NCI-H1048 (cell line): ENCODE measurements around the gene STRN4.
"Not testable (repeated sequence)": the region's sequence is repeated elsewhere in the genome, so short reads cannot be mapped to it uniquely, and the experiment has no call there.

Experiments used
- DNase-seq: peaks from one replicate; lab custom pipeline; 2025; lab: John Stamatoyannopoulos, UW

Gene STRN4

DNA sequence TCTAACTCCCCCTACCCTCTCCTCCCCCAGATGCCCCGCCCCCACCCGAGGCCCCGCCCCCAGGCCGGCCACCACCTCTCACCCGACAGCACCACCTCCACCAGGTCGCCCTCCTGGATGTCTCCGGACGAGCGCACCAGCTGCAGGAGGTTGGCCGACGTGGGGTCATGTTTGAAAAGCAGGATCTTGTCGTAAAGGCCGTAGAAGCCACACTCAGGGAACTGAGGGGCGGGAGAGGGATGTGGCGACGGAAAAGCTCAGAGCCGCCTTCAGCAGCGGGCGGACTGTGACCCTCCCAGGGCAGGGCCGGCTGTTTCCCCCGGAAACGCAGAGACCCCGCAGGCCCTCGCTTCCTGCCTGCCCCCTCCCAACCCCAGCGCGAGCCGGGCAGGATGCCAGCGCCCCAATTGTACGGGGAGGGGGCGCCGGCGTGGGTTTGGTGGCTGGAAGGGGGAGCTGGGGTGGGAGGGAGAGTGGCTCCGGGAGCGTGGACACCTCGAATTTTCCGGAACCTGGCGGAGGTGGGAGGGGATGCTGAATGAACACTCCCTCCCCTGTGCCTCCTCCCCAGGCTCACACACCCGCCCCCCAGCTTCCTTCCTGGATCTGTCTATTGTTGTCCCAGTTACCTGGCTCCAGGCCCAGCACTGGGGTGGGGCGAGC, 32.3 kb downstream of the STRN4 start:
- peak; percentile 44 for DNase-seq

DNA sequence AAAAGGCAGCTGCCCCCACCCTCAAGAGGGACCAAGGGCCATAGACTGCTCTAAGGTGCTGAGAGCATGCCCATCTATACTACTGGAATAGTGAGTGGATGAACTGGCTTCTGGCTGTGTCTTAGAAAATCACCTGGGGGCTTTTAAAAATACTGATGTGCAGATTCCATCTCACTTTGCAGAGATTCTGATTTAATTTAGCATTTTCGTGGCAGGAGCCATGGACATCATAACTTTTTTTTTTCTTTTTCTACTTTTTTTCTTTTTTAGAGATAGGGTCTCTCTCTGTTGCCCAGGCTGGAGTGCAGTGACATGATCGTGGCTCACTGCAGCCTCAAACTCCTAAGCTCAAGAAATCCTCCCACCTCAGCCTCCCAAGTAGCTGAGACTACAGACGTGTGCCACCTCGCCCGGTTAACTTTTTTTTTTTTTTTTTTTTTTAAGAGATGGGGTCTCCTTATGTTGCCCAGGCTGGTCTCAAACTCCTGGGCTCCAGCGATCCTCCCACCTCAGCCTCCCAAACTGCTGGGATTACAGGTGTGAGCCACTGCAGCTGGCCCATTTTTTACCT, 33.4 kb downstream of the STRN4 start:
- not testable (repeated sequence) for DNase-seq

DNA sequence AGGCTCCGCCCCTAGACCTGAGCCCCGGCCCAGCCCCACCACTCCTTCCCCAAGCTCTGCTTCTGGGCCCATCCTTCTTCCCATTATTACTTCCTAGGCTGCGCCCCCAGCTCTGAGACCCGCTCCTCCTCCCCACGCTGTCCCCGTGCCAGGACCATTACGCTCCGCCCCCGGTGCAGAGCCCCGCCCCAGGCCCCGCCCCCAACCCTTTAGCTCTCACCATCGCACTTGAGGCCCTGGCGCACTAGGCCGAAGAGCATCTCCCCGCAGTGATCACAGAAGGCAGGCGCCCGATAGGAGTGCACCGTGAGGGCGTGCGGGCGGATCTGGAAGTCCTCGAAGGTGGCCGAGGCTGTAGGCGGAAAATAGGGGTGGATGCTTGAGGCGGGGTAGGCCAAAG, 35.6 kb downstream of the STRN4 start:
- no peak for DNase-seq

DNA sequence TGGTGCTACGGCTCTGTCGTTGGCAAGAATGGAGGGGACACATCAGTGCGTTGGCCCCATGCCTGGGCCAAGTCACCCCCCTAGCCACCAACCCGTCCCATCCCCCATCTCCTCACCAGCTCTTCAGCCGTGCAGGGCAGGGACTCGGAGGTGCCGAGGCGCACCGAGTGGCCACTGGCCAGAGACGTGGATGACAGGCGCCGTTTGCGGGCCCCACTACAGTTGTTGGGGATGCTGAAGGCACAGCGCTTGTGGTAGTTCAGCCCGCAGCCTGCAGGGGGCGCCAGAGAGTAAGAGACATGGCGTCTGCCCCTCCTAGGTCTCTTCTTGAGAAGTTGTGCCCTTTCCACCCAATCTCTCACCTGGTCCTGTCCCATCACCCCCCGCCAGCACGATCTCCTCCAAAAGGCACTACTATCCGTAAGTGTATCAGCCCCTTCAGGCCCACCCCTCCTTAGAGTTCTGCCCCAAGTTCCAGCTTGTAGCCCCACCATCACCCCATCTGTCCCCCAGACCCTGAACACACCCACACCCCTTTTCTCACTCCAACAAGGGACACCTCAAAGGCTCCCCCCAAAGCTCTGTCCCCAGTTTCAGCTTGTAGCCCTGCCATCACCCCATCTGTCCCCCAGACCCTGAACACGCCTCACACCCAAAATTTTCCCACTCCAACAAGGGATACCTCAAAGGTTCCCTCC, 41.7 kb downstream of the STRN4 start:
- DNase-seq, result no peak

DNA sequence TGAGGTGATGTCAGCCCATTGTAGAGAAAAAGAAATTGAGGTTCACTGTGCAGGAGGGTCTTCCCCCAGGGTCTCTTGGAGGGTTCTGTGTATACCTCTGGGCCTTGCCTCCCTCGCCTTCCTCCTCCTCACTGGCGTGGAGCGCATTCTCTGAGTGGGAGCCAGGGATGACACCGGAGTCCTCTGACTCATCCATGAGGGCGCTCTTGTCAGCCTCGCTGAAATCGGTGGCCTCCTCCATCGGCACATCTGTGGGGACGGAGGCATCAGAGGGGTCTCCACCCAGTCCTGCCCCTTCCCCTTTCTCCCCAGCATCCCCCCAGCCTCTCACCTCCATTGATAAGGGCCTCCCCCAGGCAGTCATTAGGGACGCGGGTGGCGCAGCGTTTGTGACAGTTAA, 45.5 kb downstream of the STRN4 start:
- no peak for DNase-seq

DNA sequence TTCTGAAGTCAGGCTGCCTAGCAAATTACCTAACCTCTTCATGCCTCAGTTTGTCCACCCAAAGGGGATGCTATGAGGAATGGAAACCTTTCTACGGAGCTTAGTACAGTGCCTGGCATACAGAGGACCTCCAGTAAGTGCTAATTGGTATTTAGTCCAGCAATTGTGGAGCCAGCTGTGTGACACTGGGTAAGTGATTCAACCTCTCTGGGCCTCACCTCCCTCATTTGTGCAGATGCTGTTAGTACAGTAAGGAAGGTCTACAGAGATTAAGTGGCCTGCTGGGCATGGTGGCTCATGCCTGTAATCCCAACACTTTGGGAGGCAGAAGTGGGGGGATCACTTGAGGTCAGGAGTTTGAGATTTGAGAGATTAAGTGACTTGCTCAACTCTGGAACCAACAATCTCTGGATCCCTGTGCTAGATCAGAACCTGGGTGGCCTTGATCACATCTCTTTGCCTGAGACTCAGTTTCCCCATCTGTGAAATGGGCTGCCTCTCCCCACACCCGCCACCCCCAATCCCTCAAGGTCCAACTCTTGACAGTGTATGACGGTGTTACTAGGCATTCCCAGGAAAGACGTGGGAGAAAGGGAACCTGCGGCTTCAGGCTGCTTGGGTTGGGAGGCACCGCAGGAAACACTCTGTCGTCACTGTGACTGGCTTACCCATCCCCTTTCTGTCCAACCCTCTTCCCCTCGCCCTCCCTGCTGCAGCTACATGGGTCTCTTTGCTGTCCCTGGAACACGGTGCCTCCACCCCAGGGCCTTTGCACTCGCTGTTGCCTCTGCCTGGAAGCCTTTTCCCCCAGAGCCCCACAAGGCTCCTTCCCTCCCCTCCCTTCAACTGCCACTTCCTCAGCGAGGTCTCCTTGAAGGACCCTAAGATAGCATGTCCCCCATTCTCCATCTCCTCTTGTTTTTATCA, 47.6 kb downstream of the STRN4 start:
- no peak for DNase-seq

DNA sequence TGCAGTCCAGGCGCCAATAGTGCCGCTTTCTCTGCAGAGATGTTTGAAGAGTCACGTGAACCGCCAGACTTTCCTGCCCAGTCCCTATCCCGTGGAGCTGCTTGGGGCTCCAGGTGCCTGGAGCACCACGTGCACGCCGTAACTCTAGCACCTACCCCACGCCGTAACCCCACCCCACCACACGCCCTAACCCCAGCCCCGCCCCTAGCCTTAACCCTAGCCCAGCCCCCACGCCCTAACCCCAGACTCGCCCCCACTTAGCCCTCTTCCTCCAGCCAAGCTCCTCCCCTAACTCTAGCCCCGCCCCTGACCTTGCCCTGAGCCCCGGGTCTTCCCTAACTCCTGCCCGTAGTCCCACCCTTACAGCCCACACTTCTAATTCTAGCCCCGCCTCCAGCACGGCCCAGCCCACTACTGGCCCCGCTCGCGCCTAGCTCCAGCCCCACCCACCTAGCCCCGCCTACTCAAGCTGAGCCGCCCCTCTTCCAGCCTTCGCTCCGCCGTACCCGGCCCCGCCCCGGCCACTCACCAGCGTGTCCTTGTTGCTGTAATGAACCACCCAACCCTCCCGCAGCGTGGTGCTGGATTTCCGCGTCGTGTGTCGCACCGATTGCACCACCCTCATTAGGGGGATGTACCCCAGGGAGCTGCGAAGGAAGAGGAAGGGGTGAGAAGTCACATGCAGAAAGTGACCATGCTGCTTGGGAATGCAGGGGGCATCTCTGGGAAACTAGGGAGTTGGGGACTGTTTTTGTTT, 48.9 kb downstream of the STRN4 start:
- peak; percentile 86 for DNase-seq

DNA sequence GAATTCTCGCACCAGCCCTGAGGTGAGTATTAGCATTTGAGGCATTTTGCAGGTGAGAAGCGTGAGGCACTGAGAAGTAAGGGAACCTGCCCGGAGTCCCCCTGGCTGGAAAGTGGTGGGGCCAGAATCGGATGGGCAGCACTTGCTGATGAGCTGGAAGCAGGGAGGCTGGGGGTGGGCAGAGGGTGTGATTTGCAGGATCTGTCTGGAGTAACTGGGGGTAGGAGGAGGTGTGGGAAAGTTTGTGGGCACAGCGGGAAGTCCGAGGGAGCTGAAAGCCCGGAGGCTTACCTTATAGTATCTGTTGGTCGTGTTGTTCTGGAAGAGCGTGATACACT, 49.4 kb downstream of the STRN4 start:
- DNase-seq, result no peak

DNA sequence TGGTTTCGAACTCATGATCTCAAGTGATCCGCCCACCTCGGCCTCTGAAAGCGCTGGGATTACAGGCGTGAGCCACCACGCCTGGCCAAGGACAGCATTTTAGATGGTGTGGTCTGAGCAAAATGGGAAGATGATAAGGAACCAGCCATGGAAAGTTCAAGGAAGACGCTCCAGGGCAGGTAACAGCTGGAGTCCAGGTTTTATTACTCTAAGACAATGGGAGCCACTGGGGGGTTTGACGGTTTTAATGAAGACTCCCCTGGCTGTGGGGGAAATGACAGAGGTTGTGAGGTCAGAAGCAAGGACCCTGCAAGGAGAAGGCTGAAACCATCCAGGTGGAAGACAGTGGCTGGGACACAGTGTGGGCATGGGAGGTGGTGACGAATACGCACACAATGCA, 50.2 kb downstream of the STRN4 start:
- no peak for DNase-seq

DNA sequence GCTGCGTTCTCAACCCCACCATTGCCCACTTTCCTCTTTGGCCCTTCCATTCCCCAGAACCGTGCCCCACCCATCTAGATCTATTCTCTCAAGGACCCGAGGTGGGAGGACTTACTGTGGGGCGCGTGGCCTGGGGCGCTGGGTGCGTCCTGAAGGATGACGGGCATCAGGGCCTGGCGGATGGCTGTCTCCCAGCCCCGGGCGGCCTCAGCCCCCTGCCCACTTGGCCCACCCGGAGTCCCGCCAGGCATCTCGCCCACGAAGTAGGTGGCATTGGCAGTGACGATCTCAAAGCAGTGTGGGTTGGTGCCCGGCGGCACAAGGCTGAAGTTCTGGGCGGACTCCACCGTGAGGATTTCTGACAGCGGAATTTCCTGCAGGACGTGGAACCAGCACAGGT, 52.5 kb downstream of the STRN4 start:
- DNase-seq, result no peak

DNA sequence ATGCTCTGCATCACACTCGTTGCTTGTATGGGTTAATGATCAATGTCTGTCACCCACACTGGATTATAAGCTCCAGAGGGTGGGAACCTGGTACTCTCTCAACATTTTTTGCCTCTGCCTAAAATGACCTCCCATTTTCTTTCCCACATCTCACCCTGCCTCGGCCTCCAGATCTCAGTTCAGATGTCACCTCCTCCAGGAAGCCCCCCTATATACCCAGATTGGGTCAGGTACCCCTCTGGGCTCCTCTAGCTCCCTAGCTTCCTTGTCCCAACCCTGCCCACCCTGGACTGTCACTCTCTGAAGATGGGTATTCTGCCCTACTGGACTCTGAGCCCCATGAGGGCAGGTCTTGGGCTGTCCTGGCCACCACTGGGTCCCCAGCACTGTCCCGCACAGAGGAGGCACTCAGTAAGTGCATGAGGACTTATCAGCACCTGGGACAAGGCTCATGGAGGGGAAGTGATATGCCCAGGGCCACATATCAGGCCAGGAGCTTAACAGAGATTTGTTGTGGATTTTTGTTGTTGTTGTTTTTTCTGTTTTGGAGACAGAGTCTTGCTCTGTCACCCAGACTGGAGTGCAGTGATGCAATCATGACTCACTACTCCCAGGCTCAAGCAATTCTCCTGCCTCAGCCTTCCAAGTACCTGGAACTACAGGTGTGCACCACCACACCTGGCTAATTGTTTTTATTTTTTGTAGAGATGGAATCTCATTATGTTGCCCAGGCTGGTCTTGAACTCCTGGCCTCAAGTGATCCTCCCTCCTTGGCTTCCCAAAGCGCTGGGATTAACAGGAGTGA, 53.1 kb downstream of the STRN4 start:
- DNase-seq, result no peak

DNA sequence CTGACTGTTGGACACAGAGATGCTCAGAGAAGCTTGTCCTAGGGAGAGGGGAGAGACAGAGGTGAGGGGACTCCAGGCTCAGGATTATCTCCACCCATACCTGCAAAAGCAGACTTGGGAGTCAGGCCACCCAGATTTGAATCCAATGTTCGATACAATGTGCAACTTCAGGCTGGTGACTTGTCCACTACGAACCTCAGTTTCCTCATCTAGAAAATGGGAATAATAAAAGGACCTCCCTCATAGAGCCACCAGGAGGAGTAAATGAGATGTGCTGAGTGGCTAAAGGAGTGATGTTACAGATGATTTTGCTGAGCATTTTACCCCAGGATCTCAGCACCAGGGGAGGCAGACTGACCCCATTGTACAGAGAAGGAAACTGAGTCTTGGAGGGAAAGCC, 54.3 kb downstream of the STRN4 start:
- DNase-seq, result no peak

DNA sequence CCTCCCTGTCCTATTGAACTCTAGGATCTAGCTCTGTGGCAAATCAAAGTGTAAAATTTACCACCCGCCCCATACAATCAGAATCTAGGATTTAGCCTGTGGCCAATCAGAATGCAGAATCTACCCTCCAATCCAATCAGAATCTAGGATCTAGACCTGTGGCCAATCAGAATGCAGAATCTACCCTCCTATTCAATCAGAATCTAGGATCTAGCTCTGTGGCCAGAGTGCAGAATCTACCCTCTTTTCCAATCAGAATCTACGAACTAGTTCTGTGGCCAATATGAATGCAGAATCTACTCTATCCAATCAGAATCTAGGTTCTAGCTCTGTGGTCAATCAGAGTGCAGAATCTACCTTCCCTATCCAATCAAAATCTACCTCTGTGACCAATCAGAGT, 55.1 kb downstream of the STRN4 start:
- no peak for DNase-seq

DNA sequence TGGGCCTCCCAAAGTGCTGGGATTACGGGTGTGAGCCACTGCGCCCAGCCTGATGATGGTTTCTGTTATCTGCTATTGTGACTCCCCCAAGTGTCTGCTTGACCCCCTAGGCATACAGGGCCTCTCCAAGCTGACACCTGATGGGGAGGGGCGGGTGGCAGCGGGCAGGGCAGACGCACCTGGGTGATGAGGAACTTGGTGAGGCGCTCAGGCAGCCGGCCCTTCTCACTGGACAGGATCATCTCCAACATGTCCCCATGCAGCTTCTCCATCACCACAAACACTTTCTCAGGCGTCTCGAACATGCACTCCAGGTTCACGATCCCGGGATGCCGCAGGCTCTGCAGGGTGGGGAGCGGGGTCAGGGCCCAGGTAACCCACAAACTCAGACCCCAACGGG, 56.9 kb downstream of the STRN4 start:
- no peak for DNase-seq

DNA sequence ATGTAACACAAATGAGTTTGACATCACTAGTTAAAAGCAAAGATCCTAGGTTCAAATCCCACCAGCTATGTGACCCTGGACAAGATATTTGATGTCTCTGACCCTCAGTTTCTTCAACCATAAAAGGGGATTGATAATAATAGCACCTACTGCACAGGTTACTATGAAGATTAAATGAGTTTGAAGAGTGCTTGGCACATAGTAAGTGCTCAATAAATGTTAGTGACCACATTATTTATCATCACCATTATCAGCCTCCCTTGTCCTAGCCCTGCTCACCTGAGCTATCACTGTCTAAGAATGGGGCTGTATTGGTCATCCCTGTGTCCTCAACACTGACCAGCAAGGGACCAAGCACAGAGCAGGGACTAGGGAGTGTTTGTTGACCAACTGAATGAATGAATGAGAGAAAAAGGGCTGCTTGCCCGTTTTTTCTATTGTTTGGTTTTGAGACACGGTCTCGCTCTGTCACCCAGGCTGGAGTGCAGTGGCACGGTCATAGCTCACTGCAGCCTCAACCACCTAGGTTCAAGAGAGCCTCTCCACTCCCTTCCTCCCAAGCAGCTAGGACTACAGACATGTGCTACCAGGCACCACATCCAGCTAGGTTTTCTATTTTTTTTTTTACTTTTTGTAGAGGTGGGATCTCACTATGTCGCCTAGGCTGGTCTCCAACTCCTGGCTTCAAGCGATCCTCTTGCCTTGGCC, 58.7 kb downstream of the STRN4 start:
- DNase-seq, result no peak

DNA sequence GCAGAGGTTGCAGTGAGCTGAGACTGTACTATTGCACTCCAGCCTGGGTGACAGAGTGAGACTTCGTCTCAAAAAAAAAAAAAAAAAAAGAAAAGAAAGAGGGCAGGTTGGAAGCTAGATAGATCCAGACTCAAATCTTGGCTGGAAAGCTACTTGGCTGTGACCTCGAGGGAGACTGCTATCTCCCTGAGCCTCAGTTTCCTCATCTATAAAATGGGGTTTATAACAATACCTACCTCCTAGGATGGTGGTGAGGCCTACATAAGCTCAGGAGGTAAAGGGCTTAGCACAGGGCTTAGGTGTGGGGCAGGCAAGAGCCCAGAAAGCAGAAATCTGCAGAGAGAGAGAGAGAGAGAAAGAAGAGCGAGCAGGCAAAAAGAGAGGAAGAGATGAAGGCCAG, 61.1 kb downstream of the STRN4 start:
- no peak for DNase-seq

DNA sequence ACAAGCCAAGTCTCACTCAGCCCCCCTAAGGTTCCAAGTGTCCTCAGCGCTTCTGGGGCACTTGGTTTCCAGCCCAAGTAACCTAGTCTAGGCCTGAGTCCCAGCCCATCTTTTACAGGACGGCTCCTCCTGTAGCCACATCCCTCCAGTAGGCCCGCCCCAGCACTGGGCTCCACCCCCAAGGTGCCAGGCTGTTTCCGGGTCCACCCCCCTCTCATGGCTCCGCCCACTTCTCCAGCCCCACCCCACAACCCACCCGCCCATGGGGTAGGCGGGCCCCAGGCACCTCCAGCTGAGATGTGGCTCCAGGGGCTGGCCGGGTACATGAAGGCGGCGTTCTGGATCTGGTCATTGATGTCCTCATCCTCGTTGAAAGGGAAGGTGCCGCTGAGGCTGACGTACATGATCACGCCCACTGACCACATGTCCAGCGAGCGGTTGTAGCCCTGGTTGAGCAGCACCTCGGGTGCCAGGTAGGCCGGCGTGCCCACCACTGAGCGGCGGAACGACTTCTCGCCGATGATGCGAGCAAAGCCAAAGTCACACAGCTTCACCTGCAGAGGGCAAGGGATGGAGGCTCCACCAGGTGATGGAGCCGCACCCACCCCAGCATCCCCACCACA, 68.0 kb downstream of the STRN4 start:
- DNase-seq, result peak; percentile 56

DNA sequence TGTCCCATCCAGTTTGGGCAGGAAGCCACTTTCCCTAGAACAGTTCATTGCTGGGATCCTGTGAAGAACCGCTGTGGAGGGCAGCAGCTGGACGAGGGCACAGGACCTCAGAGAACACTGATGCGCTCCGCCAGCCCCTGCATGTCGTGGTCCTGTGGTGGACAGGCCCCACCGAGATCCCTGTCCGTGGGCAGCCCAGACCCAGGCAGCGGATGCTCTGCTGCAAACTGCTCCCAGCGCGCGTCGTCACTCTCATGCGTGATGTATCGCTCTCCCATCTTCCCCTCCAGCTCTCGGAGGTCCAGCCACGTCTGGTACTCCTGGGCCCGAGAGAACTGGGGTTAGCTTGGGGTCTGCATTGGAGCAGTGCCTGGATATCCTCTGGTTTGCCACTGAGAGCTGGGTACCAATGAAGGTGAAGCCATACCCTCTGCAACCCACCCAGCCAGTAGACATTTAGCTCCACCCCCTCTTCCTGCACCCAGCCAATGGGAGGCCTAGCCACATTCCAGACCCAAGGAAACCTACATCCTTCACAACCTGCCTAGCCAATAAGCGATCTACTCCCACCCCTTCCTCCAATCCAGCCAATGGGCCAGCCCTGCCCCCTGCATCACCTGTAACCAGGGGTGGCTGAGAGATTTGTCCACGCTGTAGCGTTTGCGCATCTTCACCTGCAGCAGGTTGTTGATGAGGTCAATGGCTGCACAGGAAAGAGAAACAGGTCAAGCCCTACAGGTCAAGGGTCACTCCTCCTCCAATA, 71.7 kb downstream of the STRN4 start:
- peak; percentile 83 for DNase-seq

DNA sequence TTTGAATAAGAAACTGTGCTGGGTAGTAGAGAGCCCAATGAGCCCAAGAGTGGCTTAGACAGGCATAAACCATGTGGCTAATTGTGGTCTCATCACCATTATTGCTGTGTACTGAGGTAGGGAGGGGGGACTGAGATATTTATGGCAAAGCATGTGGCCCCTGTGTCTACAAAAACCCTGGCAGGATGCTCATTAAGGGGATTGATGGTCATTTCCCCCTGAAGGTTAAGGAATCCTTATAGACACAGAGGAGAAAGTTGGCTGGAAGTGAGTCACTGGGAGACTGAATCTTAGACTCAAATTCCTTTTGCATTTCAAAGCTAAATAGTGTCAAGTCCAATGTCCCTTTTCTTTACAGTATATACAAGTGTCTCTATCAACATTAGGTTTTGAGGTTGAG, 75.4 kb downstream of the STRN4 start:
- no peak for DNase-seq
